T-cell (primary cell): ENCODE data around the gene H2BK1. TPM values are rescaled to one million over a fixed set of nuclear protein-coding genes. Genes with fewer than 3 reads are reported as not detected.

Experiments used
- ATAC-seq, 4 experiments: fragments of 200-7000 bp in 3 of 4; fragments of 150-1000 bp in 1 of 4; cut with Tn5 transposase; replicated peaks in 1 of 4; 1 replicate in 3 of 4; 2 replicates in 1 of 4; pipeline ENCODE4 v1.10.0; 2021; ENCODE audit warnings: moderate library complexity in 3 of 4, mild to moderate bottlenecking in 2 of 4, moderate number of reproducible peaks in 1 of 4
- CTCF ChIA-PET, 2 donors: fragments of 300-600 bp; sonication (Branson Sonifier 250); formaldehyde crosslinking; loops; one replicate each; lab custom pipeline; 2022; ENCODE audit warnings: antibody characterized with exemption in 2 of 2; lab: Charles Lee
- POLR2A ChIA-PET, 2 donors: fragments of 300-600 bp; sonication (Branson Sonifier 250); formaldehyde crosslinking; loops; one replicate each; lab custom pipeline; 2022; ENCODE audit warnings: antibody characterized with exemption in 2 of 2; lab: Charles Lee
- DNase-seq, 35 experiments: peaks; one replicate each; pipeline versions ENCODE4 v3.0.0 to v3.0.0-alpha.2; 2013 to 2023
- H3K27ac ChIP-seq: one replicate; pipeline ENCODE4 v1.5.1; 2013; ENCODE audit warnings: low read length
- H3K27me3 ChIP-seq, 2 experiments: replicated peaks in 1 of 2; 1 replicate in 1 of 2; 2 replicates in 1 of 2; pipeline versions ENCODE4 v1.6.1 to v1.7.0; 2013; ENCODE audit warnings: low read length in 1 of 2, mixed read lengths in 1 of 2; ENCODE audit not compliant: control insufficient read depth in 2 of 2, insufficient read depth in 2 of 2; ENCODE audit errors: extremely low read depth in 1 of 2
- H3K36me3 ChIP-seq, 2 donors: 1 replicate in 1 of 2; 2 replicates in 1 of 2; pipeline versions ENCODE4 v1.6.1 to v1.7.0; 2013; ENCODE audit warnings: low read length in 1 of 2; ENCODE audit not compliant: control insufficient read depth in 2 of 2, insufficient read depth in 1 of 2; ENCODE audit errors: extremely low read depth in 1 of 2
- H3K4me1 ChIP-seq, 2 experiments: 1 replicate in 1 of 2; 2 replicates in 1 of 2; pipeline versions ENCODE4 v1.6.1 to v1.7.0; 2013; ENCODE audit warnings: low read length in 2 of 2, mixed read lengths in 1 of 2; ENCODE audit not compliant: insufficient read depth in 2 of 2, control insufficient read depth in 1 of 2; ENCODE audit errors: extremely low read depth in 1 of 2
- H3K4me3 ChIP-seq, 2 donors: 1 replicate in 1 of 2; 2 replicates in 1 of 2; pipeline versions ENCODE4 v1.5.1 to v1.7.0; 2013; ENCODE audit warnings: mild to moderate bottlenecking in 2 of 2, low read length in 1 of 2, moderate library complexity in 1 of 2; ENCODE audit not compliant: control insufficient read depth in 1 of 2; ENCODE audit errors: extremely low read depth in 1 of 2
- H3K9me3 ChIP-seq: 2 replicates; pipeline ENCODE4 v1.7.0; 2013
- H3K27ac Mint-ChIP-seq, 2 donors: one replicate each; pipeline ENCODE4 v1.8.0; 2020 to 2021; ENCODE audit warnings: mild to moderate bottlenecking in 2 of 2, mixed read lengths in 2 of 2
- H3K27me3 Mint-ChIP-seq, 2 donors: one replicate each; pipeline ENCODE4 v1.8.0; 2021 to 2022; ENCODE audit warnings: mixed read lengths in 2 of 2
- H3K36me3 Mint-ChIP-seq: one replicate; pipeline ENCODE4 v1.8.0; 2021; ENCODE audit warnings: mixed read lengths
- H3K4me1 Mint-ChIP-seq, 3 donors: one replicate each; pipeline ENCODE4 v1.8.0; 2020 to 2022; ENCODE audit warnings: mixed read lengths in 3 of 3, mild to moderate bottlenecking in 1 of 3
- H3K4me3 Mint-ChIP-seq, 3 donors: one replicate each; pipeline ENCODE4 v1.8.0; 2020 to 2022; ENCODE audit warnings: mild to moderate bottlenecking in 3 of 3, mixed read lengths in 3 of 3, moderate library complexity in 3 of 3
- H3K9me3 Mint-ChIP-seq, 3 donors: one replicate each; pipeline ENCODE4 v1.8.0; 2020 to 2022; ENCODE audit warnings: mixed read lengths in 3 of 3
- WGBS: methylation state at CpG from one replicate; pipeline ENCODE4 v1.1.5; 2013; ENCODE audit warnings: missing lambda C conversion rate; ENCODE audit not compliant: insufficient coverage; 5-methylcytosine and 5-hydroxymethylcytosine counted together
- total RNA-seq, 35 experiments: library from RNA in 6 of 35; stranded (reverse) in 6 of 35; fragments of 120-200 nt in 1 of 35; gene quantifications; one replicate each; pipeline versions ENCODE4 v1.2.1 to v1.2.4 and lab custom pipeline; 2013 to 2026

Gene H2BK1
- total RNA-seq, 5 donors from 2014 or later (not counting 1 experiment from before 2014, with no cell fraction given): 3.1 to 7.7 (median 5.1) TPM

DNA sequence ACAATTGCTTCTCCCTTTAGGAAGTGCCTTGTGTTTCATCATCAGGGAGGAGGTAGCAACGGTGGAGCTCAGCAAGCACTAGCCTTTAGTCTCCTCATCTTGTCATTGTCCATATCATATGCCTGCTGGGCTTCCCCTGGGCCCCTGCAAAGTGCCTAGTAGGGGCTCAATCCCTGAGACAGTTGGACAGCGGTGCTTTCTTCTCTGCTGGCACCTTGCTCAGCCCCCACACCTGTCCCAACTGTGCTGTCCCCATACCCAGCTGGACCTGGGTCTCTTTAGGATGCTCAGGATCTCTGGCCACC lies 32.7 kb upstream of the H2BK1 start:
- H3K27me3 Mint-ChIP-seq: peaks cover 13 to 18% of the 10 kb centered on the region in 2 donors
- peaks cover 0 to 40% of the 10 kb centered on the region in 2 experiments for H3K27me3 ChIP-seq
- H3K36me3 Mint-ChIP-seq: no peaks in the 10 kb centered on the region
- peak overlapping the region in 1 of 2 donors; percentile 39 for H3K27ac Mint-ChIP-seq
- no peak overlapping the region for H3K4me3 ChIP-seq
- no peak for ATAC-seq
- H3K36me3 ChIP-seq: peaks cover 0 to 13% of the 10 kb centered on the region in 2 donors
- peaks cover 15 to 40% of the 10 kb centered on the region in 2 experiments for H3K4me1 ChIP-seq
- CTCF ChIA-PET: interaction anchor here (0.6 to 2.7 kb wide), 11 partner anchors 9 to 284 kb away, joined by 3 to 51 read pairs (median 5); partner anchors contain the start of genes ABCF2 (in 2 of the 2) and CHPF2 (in 1 of the 2)
- WGBS: 44% methylated on average over 1 of the region's 2 CpGs
- H3K9me3 Mint-ChIP-seq: no peaks in the 10 kb centered on the region
- no peaks in the 10 kb centered on the region for H3K9me3 ChIP-seq
- DNase-seq: no peak
- peak overlapping the region; percentile 65 to 87 (median 72) for H3K4me3 Mint-ChIP-seq
- no peak overlapping the region for H3K27ac ChIP-seq
- POLR2A ChIA-PET: interaction anchor here in 1 of 2 donors (1.0 kb wide), 2 partner anchors 9 to 16 kb away, joined by 3 to 4 read pairs; partner anchors contain the start of gene ABCF2
- H3K4me1 Mint-ChIP-seq: peaks cover 33 to 40% (median 39%) of the 10 kb centered on the region in 3 donors

GRCh38 chr7:151242159-151243044 lies 32.1 kb upstream of the H2BK1 start:
- H3K27ac Mint-ChIP-seq: no peak overlapping the region
- ChIA-PET POLR2A (interaction anchor here in 1 of 2 donors (1.0 kb wide), 1 partner anchor 15 kb away, joined by 4 read pairs; the partner anchor contains the start of gene ABCF2), CTCF (interaction anchor here (0.5 to 2.7 kb wide), 10 partner anchors 10 to 283 kb away, joined by 3 to 51 read pairs (median 3); partner anchors contain the start of genes ABCF2 (in 2 of the 2) and CHPF2 (in 1 of the 2))
- peaks cover 0 to 34% of the 10 kb centered on the region in 2 experiments for H3K27me3 ChIP-seq
- no peak overlapping the region for H3K27ac ChIP-seq
- peaks cover 10 to 13% of the 10 kb centered on the region in 2 donors for H3K27me3 Mint-ChIP-seq
- H3K36me3 Mint-ChIP-seq: no peaks in the 10 kb centered on the region
- ATAC-seq (no peak), DNase-seq (no peak)
- no peak overlapping the region for H3K4me3 Mint-ChIP-seq
- H3K9me3 ChIP-seq: no peaks in the 10 kb centered on the region
- H3K4me1 Mint-ChIP-seq: peaks cover 27 to 35% (median 34%) of the 10 kb centered on the region in 3 donors
- peaks cover 0 to 19% of the 10 kb centered on the region in 2 donors for H3K36me3 ChIP-seq
- peaks cover 15 to 34% of the 10 kb centered on the region in 2 experiments for H3K4me1 ChIP-seq
- no peak overlapping the region for H3K4me3 ChIP-seq
- WGBS: 89% methylated on average over 7 of the region's 20 CpGs
- H3K9me3 Mint-ChIP-seq: no peaks in the 10 kb centered on the region

- peaks cover 26 to 33% (median 30%) of the 10 kb centered on the region in 3 donors for H3K4me1 Mint-ChIP-seq
- no peak overlapping the region for H3K27ac Mint-ChIP-seq
- Histone ChIP-seq H3K9me3 (no peaks in the 10 kb centered on the region), H3K27me3 (peaks cover 0 to 28% of the 10 kb centered on the region in 2 experiments), H3K27ac (no peak overlapping the region), H3K4me3 (no peak overlapping the region), H3K4me1 (peaks cover 15 to 33% of the 10 kb centered on the region in 2 experiments), H3K36me3 (peaks cover 0 to 25% of the 10 kb centered on the region in 2 donors)
- CTCF ChIA-PET: no interaction called here
- ATAC-seq (no peak), DNase-seq (no peak)
- H3K36me3 Mint-ChIP-seq: peaks cover 3% of the 10 kb centered on the region
- 92% methylated on average over 9 of the region's 9 CpGs for WGBS
- no peaks in the 10 kb centered on the region for H3K9me3 Mint-ChIP-seq
- POLR2A ChIA-PET: no interaction called here
- peaks cover 7 to 9% of the 10 kb centered on the region in 2 donors for H3K27me3 Mint-ChIP-seq
- H3K4me3 Mint-ChIP-seq: no peak overlapping the region
These were observed 31.4 kb upstream of the H2BK1 start for GRCh38 chr7:151241755-151242096.

DNA sequence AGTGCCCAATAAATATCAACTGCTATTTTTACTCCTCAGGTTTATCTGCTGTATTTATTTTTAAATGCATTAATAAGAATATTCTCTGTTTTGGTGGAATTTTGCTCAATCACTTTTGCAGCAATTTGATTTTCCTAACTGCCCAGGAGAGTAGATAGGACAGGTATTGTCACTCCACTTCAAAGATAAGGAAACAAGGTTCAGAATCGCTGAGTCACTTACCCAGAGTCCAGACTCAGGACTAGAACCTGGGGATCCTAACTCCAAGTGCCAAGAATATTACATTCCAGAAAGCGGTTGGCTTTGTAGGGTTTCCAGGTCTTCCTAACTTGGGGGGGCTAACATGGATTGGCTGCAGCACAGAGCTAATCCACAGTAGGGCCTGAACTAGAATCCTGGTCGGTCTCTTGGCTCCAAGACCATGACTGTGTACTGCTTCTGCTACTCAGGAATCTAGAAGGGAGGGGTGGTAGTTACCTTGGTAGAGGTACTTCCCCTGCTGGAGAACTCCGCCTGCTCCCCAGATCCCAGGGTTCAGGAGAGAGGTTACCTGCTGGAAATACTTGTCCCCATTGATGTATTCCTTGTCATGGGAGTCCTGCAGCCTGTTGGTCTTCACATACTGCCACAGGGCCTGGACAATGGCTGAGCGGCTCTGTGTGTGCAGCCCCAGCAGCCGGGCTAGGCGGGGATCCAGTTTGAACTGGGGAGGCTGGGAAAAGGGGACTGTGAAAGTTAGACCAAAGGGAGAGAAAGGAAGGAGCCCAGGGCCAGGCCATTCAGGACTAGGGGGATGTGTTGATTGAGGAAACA lies 30.9 kb upstream of the H2BK1 start:
- no peak for ATAC-seq
- Histone ChIP-seq H3K27ac (no peak overlapping the region), H3K36me3 (peaks cover 3 to 31% of the 10 kb centered on the region in 2 donors), H3K9me3 (no peaks in the 10 kb centered on the region), H3K27me3 (peaks cover 0 to 22% of the 10 kb centered on the region in 2 experiments), H3K4me1 (peaks cover 15 to 33% of the 10 kb centered on the region in 2 experiments), H3K4me3 (no peak overlapping the region)
- H3K27me3 Mint-ChIP-seq: peaks cover 3 to 5% of the 10 kb centered on the region in 2 donors
- peaks cover 28 to 32% (median 30%) of the 10 kb centered on the region in 3 donors for H3K4me1 Mint-ChIP-seq
- POLR2A ChIA-PET: no interaction called here
- H3K9me3 Mint-ChIP-seq: no peaks in the 10 kb centered on the region
- peaks cover 9% of the 10 kb centered on the region for H3K36me3 Mint-ChIP-seq
- H3K27ac Mint-ChIP-seq: no peak overlapping the region
- no peak overlapping the region for H3K4me3 Mint-ChIP-seq
- no peak for DNase-seq
- whole genome bisulfite sequencing: 93% methylated on average over 6 of the region's 7 CpGs
- CTCF ChIA-PET: no interaction called here

DNA sequence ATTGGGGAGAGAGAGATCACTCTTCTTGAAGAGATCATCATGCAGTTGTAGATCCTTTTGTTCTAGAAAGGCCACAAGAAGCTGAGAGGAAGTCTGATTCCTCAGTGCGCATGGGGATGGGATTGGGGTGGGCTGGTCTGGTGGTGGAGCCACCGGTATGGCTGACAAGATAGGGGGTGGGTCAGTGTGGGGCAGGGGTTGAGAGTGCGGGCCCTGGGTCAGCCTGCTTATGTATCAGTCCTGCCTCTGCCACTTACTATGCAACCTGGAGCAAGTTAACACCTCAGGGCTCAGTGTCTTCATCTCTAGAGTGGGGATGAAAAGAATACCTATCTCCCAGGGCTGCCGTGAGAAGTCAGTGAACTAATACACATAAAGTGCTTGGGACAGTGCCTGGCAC lies 30.2 kb upstream of the H2BK1 start:
- DNase-seq (no peak), ATAC-seq (no peak)
- no CpG with 5 or more reads among the region's 4 CpGs for WGBS
- Histone ChIP-seq H3K4me1 (peaks cover 15 to 28% of the 10 kb centered on the region in 2 experiments), H3K9me3 (no peaks in the 10 kb centered on the region), H3K36me3 (peaks cover 3 to 37% of the 10 kb centered on the region in 2 donors), H3K4me3 (no peak overlapping the region), H3K27me3 (peaks cover 0 to 16% of the 10 kb centered on the region in 2 experiments), H3K27ac (no peak overlapping the region)
- Mint-ChIP-seq H3K27ac (no peak overlapping the region), H3K36me3 (peaks cover 9% of the 10 kb centered on the region), H3K4me3 (no peak overlapping the region), H3K9me3 (no peaks in the 10 kb centered on the region), H3K27me3 (peaks cover 0 to 3% of the 10 kb centered on the region in 2 donors), H3K4me1 (peaks cover 26 to 28% (median 27%) of the 10 kb centered on the region in 3 donors)
- ChIA-PET POLR2A (no interaction called here), CTCF (no interaction called here)
